Activated CD8-positive, alpha-beta memory T cell treated with anti-CD3 and anti-CD28 coated beads for 24 hours (primary cell): Measurements from ENCODE around the gene POLR3C.
"Not testable (repeated sequence)": the region's sequence is repeated elsewhere in the genome, so short reads cannot be mapped to it uniquely, and the experiment has no call there.

ENCODE experiments used
- DNase-seq: peaks from one replicate; pipeline ENCODE4 v3.0.0-alpha.2; 2020

The POLR3C gene, protein sequence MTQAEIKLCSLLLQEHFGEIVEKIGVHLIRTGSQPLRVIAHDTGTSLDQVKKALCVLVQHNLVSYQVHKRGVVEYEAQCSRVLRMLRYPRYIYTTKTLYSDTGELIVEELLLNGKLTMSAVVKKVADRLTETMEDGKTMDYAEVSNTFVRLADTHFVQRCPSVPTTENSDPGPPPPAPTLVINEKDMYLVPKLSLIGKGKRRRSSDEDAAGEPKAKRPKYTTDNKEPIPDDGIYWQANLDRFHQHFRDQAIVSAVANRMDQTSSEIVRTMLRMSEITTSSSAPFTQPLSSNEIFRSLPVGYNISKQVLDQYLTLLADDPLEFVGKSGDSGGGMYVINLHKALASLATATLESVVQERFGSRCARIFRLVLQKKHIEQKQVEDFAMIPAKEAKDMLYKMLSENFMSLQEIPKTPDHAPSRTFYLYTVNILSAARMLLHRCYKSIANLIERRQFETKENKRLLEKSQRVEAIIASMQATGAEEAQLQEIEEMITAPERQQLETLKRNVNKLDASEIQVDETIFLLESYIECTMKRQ

DNA sequence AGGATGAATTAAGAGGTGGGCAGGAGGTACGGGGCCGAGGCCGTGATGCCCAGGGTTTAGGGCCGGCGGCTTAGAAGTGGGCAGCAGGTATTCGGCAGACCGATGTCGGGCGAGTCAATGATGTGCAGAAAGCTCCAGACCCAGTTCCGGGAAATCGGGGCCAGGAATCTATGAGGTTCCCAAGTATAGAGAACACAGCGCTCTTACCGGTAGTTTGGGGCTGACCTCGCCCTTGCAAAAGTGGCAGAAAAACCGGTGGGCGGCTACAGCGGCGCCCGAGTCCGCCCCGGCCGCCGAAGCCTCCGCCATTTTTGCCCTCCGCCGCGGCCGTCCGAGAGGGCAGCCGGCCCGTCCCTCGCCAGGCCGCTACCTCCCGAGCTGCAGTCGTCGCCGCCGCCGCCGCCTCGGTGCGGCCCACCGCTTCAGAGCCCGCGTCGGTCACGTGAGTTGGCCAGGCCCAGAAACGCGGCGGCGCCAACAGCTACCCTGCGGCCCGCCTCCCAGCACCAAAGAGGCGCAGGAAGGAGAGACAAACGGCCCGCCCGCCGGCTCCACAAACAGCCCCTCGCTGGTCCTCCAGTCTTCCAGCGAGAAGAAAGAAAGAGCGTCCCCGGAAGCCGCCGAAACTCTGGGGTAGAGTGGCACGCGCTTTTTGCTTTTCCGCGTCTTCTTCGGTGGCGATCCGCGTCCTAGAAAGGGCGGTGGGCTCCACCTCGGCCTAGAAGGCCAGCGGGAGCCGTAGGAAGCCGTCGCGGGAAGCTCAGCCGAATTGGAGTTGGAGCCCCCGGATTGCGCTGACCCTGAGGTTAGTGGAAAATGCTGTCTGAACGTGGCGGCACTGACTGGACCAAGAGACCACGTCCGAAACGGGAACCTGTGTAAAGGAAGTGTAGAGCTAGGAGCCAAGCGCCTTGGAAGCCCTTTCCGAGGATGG is at the start of gene POLR3C, which contains the start of gene RNF115:
TSS of gene POLR3C (plus strand) at position 636 of the 934 bp plus-strand sequence. CDS start 1,577 bp downstream, outside the sequence.
TSS of gene RNF115 (minus strand) at position 531 of the 934 bp plus-strand sequence. CDS start at position 309, 222 bp downstream.
- DNase-seq, result peak; percentile 90

DNA sequence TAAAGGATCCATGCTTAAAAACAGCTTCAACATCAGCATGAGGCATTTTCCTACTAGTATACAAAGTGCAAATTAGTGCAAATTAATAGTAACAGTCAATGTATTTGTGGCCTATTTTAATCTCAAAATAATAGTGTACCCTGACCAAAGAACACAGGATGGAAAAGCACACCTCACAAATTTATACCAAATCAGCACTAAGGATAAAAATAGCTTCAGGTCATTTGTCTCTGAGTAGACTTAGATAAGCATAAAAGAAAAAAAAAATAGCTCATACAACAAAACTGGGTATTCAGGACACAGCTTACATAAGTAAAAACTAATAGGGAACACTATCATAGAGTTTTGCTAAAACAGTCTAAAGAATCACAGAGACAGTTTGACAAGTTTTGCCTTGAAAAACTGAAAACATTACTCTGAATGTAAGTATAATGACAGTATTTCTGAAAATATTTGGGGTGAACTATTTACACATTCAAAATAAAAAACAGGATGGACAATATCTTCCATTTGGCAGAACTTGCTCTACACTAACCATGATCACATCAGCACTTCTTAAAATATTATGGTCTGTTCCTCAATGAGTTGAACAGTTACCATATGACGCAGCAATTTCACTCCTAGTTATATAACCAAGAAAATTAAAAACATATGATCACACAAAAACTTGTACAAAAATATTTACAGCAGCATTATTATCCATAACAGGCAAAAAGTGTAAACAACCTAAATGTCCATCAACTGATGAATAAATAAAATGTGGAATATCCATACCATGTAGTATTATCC is 46.4 kb upstream of the POLR3C start:
- no peak for DNase-seq

DNA sequence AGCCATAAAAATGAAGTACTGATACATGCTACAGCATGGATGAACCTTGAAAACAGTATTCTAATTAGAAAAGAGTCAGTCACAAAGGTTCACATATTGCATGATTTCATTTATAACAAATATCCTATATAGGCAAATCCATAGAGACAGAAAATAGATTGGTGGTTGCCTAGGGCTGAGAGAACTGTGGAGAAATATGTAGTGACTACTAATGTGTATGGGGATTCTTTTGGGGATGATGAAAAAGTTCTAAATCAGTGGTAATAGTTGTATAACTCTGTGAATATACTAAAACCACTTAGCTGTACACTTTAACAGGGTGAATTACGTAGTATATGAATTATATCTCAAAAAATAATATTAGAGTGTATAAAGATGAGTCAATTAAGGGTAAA is 45.9 kb upstream of the POLR3C start:
- DNase-seq, result no peak

DNA sequence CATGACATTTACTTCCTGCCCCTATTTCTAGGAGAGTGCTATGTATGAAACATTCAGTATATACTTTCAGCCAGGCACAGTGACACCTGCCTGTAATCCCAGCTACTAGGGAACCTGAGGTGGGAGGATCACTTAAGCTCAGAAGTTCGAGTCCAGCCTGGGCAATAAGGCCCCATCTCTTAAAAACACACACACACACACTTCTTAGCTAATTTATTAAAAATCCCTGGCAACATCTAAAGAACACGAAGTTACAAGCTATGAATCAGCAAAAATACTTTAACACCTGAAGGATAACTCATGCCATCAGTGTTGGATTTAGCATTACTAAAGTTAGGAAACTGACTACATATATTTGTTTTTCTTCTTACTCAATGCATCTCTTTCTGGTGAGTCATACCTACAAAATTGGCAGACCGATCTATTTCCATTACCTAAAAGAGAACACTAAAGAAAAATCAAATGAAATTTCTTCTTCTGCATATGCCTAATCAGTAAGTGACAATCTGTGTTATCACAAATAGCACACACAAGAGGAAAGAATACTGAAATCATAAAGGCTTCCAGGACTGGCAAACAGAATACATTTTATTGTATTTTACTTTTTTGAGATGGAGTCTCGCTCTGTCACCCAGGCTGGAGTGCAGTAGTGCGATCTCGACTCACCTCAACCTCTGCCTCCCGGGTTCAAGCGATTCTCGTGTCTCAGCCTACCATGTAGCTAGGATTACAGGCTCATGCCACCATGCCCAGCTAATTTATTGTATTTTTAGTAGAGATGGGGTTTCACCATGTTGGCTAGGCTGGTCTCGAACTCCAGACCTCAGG is 41.5 kb upstream of the POLR3C start:
- no peak for DNase-seq

DNA sequence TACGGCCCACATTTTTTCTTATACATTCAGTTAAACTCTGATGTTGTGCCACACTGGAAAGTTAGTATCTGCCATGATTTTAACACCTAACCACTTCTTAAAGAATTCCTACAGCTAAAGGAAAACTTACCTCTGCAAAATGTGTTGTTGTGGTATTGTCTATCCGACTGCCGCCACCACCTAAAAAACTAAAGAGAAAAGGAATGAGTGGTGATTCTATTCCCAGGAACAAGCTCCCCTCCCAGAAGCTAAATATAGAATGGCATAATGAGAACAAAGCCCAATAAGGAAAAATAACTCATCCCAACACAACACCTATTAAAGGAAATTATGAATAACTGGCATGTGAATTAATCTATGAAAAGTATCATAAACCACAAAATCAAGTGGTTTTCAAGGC is 39.6 kb upstream of the POLR3C start:
- no peak for DNase-seq

DNA sequence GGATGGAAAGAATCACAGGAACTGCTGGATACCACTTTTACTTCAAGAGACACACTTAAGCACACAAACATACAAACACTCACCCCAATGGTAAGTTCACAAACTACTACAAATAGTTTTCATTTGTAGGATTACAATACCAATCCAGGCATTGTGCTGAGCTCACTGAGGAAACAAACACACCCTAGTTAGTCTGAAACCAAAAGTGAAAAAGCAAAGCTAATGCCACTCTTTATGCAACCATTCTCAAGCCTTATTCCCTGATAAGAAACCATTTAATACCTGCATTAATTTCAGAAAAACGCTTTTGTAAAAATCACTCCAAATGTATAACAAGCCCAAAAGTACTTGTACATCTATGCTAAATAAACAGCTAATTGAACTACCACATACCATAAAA is 38.5 kb upstream of the POLR3C start:
- no peak for DNase-seq

DNA sequence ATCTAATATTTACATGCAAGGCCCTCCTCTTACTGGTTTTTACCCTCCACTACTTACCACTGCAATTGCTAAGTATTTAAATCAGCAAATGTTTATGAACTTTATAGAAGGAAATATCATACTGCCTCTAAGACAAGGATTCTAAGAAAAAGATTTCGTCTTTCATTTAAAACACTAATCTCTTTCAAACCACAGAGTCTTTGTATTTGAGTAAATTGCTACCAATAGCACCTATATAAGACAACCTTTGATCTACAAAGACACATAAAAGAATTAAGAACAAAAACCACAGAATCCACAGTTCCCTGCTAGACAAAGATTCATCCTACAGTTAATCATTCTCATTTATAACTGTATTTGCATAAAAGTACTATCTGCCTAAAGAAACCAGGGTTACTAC is 37.7 kb upstream of the POLR3C start:
- no peak for DNase-seq

DNA sequence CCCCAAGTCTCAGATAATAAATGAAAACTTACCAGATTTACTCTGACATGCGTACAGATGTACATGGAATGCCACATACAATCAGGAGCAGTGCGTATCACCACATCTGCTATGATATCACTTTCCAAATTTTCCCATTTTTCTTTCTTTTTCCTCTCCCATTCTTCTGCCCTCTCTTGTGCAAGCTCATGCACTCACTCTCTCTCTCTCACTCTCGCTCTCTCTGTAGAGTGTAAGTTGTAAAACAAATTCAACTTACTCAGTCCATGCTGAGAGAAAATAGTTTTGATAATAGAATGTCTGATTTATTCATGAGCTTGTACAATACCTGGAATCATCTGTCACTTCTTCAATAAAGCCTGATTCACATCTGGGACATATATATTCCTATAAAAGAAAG is 35.4 kb upstream of the POLR3C start:
- no peak for DNase-seq

DNA sequence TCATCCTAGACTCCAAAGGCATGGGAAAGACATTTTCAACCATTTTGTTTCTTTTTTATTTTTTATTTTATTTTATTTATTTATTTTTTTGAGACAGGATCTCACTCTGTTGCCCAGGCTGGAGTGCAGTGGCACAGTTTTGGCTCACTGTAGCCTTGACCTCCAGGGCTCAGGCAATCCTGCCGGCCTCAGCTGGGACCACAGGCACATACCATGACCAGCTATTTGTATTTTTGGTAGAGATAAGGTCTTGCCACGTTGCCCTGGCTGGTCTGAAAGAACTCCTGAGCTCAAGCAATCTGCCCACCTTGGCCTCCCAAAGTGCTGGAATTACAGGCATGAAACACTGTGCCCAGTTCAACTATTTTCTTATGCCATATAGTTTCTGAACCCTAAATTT is 32.1 kb upstream of the POLR3C start:
- DNase-seq, result not testable (repeated sequence)

DNA sequence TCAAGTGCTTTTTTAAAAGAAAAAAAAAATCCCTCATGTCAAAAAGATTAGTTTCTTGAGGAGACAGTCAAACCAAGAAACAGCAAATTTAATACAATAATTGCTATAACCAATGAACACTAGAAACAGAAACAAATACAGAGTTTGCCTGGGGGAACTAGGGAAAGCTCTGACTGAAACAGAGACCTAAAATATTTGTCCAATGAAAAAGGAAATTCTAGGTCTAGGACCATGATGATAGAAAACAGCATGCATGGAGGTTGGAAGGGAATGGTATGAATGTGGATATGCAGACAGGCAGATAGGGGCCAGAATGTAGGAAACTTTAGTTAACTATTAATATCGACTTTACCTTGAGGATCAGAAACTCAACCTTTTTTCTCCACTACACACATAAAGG is 31.5 kb upstream of the POLR3C start:
- no peak for DNase-seq

DNA sequence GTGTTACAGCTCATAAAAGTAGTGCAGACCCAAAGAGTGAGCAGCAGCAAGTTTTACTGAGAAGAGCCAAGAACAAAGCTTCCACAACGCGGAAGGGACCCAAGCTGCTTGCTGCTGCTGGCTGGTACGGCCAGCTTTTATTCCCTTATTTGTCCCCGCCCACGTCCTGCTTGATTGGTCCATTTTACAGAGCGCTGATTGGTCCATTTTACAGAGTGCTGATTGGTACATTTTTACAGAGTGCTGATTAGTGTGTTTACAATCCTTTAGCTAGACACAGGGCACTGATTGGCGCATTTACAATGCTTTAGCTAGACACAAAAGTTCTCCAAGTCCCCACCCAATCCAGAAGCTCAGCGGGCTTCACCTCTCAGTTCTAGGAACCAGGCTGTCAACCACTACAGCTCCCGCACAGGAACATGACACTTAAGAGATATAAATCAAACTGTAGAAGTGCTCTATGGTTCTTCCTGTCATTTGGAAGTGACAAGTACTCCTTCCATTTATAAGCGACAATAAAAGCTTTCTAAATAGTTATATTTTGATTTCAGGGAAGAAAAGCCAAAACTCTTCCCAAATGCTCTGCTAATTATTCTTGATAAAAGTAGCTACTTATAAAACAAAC is 28.6 kb upstream of the POLR3C start:
- DNase-seq, result no peak

DNA sequence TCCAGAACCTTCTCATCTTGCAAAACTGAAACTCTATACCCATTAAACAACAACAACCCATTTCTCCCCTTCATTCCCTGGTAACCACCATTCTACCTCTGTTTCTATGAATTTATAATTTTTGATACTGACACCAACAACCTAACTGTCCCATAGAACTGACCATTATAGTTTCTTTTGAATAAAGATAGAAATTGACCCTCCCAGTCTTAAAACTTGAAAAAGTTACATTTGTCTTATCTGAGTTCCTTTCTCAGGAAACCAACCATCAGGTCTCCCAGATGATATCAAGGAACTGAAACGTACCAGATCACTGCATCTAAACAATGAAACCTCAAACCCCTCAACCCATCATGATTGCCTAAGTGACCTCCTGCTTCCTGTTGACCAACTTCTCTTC is 27.2 kb upstream of the POLR3C start:
- no peak for DNase-seq

DNA sequence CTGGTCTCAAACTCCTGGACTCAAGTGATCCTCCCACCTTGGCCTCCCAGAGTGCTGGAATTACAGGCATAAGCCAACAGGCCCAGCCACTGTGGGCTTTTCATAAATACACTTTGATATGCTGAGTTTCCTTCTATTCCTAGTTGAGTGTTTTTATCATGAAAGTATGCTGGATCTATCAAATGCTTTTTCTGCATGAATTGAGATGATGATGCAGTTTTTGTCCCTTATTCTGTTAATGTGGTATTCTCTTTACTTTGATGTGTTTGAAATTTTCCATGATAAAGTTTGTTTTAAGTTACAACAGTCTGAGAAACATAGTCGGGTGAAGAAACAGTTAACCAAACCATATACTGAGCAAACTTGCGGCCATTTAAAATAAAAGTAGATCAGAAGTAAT is 24.2 kb upstream of the POLR3C start:
- DNase-seq, result no peak

DNA sequence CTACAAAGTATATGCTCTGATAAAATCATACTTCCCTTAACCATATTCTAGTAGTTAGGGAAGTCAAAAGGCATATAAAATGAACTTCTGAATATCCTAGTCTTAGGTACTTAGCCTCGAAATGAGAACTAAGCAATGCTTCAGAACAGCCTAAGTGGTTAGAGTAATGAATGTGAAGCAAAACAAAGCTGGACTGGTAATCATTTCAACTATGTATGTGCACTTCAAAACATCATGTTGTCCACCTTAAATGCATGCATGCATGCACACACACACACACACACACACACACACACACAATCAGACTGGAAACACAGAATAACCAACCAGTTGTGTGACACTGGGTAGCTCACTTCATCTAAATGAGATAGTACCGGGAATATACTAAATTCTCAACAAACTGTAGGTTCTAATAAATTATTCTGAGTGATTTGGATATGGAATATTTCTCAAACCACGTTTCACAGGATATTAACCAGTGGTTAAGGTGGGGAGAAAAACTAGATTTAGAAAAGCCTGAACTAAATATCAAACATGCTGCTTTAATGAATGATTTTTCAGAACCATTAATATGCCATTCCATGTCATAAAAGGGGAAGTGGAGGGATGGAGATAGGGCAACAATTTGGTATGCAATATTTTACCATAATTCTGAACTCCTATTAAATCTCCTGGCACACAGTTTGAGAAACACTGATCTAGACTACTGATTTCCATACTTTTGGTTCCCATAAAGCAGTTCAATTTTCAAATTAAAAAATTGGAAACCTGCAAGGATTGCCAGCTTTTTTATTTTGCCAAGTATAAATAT is 19.6 kb upstream of the POLR3C start:
- DNase-seq, result no peak

DNA sequence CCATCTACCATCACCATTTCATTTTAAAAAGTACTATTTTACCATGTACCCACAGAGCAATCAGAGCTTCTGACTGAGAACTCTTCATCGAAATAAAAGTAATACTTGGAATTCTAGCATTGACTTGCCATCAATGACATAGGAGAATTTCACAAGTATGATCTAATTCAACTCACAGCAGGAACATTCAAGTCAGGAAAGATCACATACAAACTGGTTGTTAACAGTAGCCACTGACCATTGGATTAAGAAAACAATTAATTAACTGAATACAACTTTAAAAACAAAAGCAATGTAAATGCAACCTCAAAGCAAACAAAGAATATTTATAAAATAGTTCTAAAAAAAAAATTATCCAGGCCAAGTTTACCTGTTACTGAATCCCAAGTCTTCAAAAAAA is 18.9 kb upstream of the POLR3C start:
- no peak for DNase-seq

DNA sequence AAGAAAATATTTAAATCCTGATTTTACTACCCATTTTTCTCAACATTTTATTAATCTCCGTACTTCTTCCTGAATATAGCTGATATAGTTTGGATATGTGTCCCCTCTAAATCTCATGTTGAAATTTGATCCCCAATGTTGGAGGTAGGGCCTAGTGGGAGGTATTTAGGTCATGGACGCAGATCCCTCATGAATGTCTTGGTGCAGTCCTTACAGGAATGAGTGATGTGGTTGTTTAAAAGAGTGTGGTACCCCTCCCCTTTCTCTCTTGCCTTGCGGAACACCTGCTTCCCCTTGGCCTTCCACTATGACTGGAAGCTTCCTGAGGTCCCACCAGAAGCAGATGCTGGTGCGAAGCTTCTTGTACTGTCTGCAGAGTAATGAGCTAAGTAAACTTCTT is 17.6 kb upstream of the POLR3C start:
- DNase-seq, result no peak

DNA sequence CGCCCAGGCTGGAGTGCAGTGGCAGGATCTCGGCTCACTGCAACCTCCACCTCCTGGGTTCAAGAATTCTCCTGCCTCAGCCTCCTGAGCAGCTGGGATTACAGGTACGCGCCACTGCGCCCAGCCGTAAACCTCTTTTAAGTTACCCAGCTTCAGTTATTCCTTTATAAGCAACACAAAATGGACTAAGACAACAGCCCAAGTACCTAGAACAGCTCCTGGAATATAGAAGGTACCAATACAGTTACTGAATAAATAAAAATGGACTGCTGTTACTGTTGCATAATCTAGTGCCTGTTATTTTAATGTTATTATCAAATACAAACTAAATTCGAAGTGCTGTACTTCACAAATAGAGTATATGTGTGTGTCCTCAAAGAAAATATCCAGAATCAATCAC is 17.2 kb upstream of the POLR3C start:
- DNase-seq, result no peak

DNA sequence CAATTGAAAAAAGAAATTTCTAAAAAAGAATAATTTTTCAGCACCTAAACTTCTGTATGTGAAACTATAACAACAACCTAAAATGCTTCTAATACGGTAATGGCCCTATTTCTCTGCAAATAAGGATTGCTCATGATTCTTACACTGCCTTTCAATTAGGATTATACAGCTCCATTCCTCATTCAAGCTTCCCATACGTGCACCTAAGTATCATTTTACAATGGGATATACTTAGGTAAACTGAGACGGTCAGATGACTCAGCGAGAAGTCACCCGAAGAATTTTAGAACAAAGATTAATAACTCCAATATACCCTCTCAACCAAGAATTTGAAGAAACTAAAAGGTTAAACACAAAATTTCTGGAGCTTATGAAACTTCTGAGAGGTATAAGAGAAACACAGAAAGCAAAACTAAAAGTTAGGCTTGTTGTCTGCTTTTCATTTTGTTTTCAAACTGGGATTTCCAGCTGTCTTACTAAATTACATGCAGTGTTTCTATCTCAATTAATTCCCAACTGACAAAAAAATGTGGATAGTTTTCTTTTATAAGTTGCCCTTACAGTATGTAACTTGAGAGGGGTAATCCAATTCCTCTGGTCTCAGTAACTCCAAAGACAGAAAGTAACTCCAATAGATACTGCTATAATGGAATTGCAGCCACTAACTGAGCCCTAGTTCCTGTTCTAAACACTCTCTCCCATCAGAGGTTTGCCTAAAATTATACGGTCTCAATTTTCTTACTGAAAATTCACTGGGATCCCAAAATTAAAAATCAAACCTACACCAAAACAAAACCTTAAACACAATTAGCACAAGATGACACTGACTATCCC is 10.8 kb upstream of the POLR3C start:
- not testable (repeated sequence) for DNase-seq

DNA sequence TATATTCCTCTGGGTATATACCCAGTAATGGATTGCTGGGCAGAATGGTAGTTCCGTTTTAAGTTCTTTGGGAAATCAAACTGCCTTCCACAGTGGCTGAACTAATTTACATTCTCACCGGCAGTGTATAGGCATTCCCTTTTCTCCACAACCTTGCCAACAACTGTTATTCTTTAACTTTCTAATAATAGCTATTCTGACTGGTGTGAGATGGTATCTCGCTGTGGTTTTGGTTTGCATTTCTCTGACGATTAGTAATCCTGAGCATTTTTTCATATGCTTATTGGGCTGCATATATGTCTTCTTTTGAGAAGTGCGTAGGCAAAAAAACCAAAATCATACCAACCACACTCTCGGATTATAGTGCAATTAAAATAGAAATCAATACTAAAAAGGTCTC is 5.9 kb upstream of the POLR3C start:
- not testable (repeated sequence) for DNase-seq
